ENCODE data around the gene NMNAT2.
"Not testable (repeated sequence)": the region's sequence is repeated elsewhere in the genome, so short reads cannot be mapped to it uniquely, and the experiment has no call there.

Gene NMNAT2

DNA sequence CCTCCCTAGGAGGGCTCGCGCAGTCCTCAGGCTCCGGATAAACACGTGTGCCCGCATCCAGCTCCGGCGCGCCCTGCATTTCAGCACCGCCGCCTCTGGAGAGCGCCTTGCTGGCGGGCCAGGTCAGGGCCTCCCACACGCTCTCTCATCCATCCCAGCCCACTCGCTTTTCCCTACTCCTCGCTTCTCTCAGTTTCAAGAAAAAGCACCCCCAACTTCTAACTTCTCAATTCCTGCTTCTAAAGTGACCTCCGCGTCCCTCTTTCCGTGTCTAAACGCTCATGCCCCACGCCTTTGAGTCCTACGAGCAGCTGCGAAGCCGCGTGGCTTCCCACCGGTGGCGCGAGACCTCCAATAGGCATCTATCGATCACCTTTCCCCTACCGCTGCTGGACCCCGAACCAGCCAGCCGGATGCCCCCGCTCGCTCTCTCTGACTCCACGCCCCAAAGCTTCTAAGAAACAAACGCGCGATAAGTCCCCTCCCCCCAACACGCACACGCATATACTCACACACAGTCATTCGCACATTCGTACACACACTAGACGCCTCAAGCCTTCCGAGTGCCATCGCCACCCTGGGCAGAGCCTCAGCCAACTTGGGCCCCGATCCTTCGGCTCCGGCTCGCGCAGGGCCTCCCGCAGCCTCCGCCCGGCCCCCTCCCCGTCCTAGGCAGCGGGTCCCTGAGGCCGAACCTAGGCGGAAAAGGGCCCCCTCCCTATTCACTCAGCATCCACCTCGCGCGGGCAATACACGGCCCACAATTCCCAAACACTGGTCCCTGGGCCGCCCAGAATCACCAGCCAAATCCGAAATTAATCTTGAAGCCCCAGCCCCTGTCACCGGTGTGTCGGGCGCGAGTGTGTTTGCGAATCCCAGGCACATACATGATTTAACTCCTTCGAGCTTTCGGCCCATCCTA, 1.1 kb downstream of the NMNAT2 start:
- DNase-seq: peak; percentile 56

DNA sequence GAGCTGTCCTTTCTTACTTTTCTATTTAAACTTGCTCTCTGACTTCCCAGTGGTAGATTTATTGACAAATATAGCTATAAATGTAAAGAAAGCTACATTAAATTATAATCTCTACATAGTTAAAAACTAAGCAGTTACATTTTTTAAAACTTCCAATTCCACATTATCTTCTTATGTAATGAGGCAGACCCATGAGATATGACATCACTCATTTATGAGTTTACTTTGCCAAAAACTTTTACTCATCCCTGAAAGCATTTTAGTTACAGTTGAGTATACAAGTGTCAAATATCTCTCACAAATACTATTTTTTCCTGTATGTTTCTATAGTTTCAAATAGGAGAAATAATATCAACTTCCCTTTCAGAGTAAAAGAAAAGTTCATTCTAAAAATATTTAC, 3.8 kb downstream of the NMNAT2 start:
- DNase-seq: no peak

DNA sequence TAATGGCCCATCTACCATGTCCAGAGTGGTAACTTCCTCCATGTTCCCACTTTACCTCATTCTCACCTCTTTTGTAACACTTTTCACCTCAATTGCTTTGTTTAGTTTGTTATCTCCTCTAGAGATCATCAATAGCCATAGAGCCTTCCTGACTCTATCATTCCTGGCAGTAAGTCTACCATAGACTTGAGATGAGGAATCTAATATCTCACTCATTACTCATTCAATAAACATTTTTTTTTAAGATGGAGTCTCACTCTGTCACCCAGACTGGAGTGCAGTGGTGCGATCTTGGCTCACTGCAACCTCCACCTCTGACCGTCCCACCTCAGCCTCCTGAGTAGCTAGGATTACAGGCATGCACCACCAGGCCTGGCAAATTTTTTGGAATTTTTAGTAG, 7.1 kb downstream of the NMNAT2 start:
- no peak for DNase-seq

DNA sequence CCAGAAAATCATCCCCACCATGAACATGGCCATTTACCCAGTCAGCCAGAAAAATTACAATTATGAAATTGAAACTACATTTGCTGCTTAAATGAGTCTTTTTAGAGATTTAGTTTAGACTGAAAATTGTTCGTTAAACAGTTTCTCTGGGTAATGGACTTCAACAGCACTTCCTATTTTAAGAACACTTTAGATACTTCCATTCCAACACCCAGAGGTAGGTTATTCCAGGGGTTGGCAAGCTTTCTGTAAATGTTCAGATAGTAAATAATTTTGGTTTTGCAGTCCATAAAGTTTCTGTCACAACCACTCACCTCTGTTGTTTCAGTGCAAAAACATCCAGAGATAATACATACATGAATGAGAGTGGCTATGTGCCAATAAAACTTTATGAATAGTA, 10.2 kb downstream of the NMNAT2 start:
- DNase-seq: no peak

- no peak for DNase-seq
These were observed 10.7 kb downstream of the NMNAT2 start for GRCh38 chr1:183407474-183407873.

DNA sequence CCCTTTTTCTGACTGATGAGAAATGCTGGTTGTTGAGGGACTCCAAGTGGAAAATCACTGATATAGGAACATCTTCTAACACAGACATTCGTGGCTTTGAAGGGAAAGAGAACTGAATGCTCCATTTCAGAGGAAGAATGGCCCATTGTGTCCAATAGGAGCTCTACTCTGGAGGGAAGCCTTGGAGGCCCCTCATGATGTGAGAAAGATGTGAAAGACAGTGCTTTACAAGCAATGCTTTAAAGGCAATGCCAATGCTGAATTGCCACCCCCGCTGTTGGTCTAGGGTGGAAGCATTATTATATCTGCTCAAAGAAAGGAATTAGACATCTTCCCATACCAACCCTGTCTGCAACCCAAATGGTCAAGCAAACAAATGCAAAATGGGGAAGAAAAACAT, 13.7 kb downstream of the NMNAT2 start:
- no peak for DNase-seq

GRCh38 chr1:183403498-183403897, 14.7 kb downstream of the NMNAT2 start:
- DNase-seq: no peak

GRCh38 chr1:183401565-183401964, 16.6 kb downstream of the NMNAT2 start:
- not testable (repeated sequence) for DNase-seq

DNA sequence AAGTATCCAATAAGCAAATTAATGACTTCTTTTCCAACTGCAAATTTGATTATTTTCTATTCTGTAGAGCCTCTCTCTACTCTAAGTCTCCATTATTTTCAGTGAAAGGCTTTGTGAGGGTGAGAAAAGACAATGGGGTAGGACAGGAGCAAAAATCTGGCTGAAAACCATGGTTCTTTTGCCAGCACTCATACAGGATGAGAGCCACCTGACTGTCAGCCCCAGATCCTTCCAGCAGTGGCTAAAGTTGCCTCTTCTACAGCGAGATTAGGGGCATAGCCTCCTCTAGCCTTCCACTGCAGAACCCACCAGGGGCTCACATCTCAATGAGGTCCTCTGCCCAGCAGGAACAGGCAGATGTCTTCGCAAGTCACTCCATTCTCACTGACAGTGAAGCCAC, 23.7 kb downstream of the NMNAT2 start:
- no peak for DNase-seq

DNA sequence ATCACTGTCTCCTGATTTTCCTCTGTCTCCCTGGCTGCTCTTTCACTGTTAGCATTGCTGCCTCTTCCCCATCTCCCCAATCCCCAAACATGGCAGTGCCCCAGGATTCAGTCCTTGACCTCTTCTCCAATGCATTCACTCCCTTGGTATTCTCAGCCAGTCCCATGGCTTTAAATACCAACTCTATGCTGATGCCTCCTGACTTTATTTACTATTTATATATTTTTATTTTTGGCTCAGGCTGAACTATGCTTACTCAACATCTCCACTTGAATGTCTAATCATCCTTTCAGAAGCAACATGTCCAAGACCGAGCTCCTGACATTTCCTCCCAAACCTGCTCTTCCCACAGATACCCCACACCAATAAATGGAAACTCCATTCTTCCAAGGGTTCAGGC, 26.3 kb downstream of the NMNAT2 start:
- no peak for DNase-seq

GRCh38 chr1:183390561-183390960, 27.6 kb downstream of the NMNAT2 start:
- peak; percentile 69 for DNase-seq

GRCh38 chr1:183388735-183389134, 29.4 kb downstream of the NMNAT2 start:
- DNase-seq: peak; percentile 26

- DNase-seq: no peak
These were observed 32.6 kb downstream of the NMNAT2 start for GRCh38 chr1:183385340-183386144.

- no peak for DNase-seq
These were observed 38.2 kb downstream of the NMNAT2 start for GRCh38 chr1:183379951-183380350.

- DNase-seq: no peak
These were observed 42.8 kb downstream of the NMNAT2 start for GRCh38 chr1:183375381-183375780.

GRCh38 chr1:183374825-183375224, 43.4 kb downstream of the NMNAT2 start:
- no peak for DNase-seq

DNA sequence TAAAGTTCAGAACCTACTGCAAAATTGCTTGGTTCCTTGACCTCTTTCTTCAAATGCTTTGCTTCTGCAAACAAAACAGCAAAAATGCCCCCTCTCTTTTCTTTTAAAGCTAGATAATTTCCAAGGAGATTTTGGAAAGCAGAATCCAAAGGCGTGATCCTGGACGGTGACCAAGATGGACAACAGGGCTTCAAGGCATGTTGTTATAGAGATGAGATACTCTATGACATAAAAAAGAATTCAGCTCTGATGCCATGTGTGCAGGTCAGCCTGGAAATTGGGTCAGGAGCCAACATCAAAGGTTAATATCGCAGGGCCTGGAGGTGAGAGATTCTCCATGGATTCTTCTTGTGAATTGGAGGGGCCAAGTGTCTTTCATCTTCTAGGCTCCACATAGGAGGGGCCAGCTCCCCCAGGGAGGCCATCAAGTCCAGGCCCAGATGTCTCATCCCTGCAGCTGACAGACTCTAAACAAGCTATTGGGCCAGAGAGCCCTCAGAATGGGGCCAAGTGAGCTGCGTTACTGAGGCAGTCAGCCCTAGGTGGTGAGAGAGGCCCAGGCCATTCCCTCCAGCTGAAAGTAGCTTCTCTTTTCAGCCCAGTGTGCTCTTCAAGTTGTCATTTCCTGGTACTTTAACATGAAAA, 45.5 kb downstream of the NMNAT2 start:
- no peak for DNase-seq

GRCh38 chr1:183370399-183371058, 47.7 kb downstream of the NMNAT2 start:
- DNase-seq: no peak

GRCh38 chr1:183368213-183369108, 49.7 kb downstream of the NMNAT2 start:
- peak; percentile 20 for DNase-seq

GRCh38 chr1:183366116-183366515, 52.1 kb downstream of the NMNAT2 start:
- DNase-seq: no peak

DNA sequence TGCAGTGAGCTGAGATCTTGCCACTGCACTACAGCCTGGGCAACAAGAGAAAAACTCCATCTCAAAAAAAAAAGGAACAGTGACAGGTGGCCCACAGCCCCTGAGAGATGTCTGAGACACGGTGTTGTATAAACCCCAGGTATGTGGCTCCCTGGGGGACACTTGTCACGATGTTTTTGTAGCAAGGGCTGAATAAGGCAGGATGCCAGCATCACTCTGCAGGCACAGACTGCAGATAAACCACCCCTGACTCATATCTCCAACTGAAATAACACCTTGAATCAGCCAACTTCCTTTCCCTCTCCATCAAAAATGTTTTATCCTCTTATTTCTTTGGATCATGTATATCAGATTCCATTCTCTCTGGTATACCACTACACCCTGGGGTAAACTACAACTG, 52.5 kb downstream of the NMNAT2 start:
- no peak for DNase-seq

GRCh38 chr1:183365093-183365492, 53.1 kb downstream of the NMNAT2 start:
- DNase-seq: no peak

Data from NCI-H2227 treated with DMSO at 0.1 percent for 48 hours (cell line).